ENCODE measurements around the gene WDFY2. TPM values are rescaled to one million over a fixed set of nuclear protein-coding genes. Genes with fewer than 3 reads are reported as not detected.

The WDFY2 gene
- total RNA-seq, 1 experiment from 2014 or later: 26.4 TPM

GRCh38 chr13:51576754-51577153 lies 7.5 kb upstream of the WDFY2 start:
- TF ChIP-seq, protein P1, sequence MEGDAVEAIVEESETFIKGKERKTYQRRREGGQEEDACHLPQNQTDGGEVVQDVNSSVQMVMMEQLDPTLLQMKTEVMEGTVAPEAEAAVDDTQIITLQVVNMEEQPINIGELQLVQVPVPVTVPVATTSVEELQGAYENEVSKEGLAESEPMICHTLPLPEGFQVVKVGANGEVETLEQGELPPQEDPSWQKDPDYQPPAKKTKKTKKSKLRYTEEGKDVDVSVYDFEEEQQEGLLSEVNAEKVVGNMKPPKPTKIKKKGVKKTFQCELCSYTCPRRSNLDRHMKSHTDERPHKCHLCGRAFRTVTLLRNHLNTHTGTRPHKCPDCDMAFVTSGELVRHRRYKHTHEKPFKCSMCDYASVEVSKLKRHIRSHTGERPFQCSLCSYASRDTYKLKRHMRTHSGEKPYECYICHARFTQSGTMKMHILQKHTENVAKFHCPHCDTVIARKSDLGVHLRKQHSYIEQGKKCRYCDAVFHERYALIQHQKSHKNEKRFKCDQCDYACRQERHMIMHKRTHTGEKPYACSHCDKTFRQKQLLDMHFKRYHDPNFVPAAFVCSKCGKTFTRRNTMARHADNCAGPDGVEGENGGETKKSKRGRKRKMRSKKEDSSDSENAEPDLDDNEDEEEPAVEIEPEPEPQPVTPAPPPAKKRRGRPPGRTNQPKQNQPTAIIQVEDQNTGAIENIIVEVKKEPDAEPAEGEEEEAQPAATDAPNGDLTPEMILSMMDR (conservative IDR thresholded peaks at IDR 0.05): no peak
- Histone ChIP-seq H3K79me1 (ENCODE audit: insufficient read depth, low read depth, low read length, poor library complexity, severe bottlenecking) (no peaks in the 10 kb centered on the region), H3K9me3 (ENCODE audit: control insufficient read depth, low read depth, low read length) (no peaks in the 10 kb centered on the region), H2BK5ac (ENCODE audit: insufficient read length, low read length) (no peak overlapping the region), H3K79me2 (ENCODE audit: insufficient read depth, low read length) (no peaks in the 10 kb centered on the region), H4K8ac (replicated peaks; ENCODE audit: insufficient read length, low read depth, low read length) (no peak overlapping the region), H2BK15ac (ENCODE audit: low read depth, low read length) (no peak overlapping the region), H2BK120ac (ENCODE audit: low read depth, low read length, poor library complexity, severe bottlenecking) (no peak overlapping the region), H3T11ph (ENCODE audit: low read length) (no peak overlapping the region), H3K9ac (ENCODE audit: extremely low read depth, insufficient read length, low read length) (no peak overlapping the region), H3K23ac (ENCODE audit: insufficient read length, low read depth, low read length) (no peak overlapping the region), H2AK5ac (ENCODE audit: insufficient read length, low read length) (no peak overlapping the region), H3K14ac (ENCODE audit: insufficient read depth, low read length) (no peak overlapping the region), H3K4me2 (ENCODE audit: insufficient read depth, insufficient read length, low read length) (no peak overlapping the region), H3K56ac (ENCODE audit: insufficient read length, low read depth, low read length) (no peak overlapping the region), H3K18ac (ENCODE audit: insufficient read length, low read depth, low read length) (no peak overlapping the region), H4K91ac (ENCODE audit: insufficient read length, low read depth, low read length) (no peak overlapping the region), H3K4ac (ENCODE audit: low read depth, low read length) (no peak overlapping the region), H3K27ac (ENCODE audit: insufficient read length, low read depth, low read length) (no peak overlapping the region), H3K23me2 (ENCODE audit: insufficient read length, low read depth, low read length, poor library complexity, severe bottlenecking) (no peaks in the 10 kb centered on the region), H2AFZ (ENCODE audit: low read length) (no peak overlapping the region), H2BK12ac (ENCODE audit: insufficient read length, low read depth, low read length) (no peak overlapping the region), H3K4me1 (ENCODE audit: insufficient read depth, low read length) (no peaks in the 10 kb centered on the region), H4K5ac (ENCODE audit: insufficient read length, low read depth, low read length) (no peak overlapping the region), H4K20me1 (ENCODE audit: control insufficient read depth, insufficient read depth, insufficient read length) (no peaks in the 10 kb centered on the region), H2BK20ac (ENCODE audit: low read depth, low read length, poor library complexity, severe bottlenecking) (no peak overlapping the region), H3K27me3 (ENCODE audit: insufficient read depth, low read length) (no peaks in the 10 kb centered on the region)
- no peak overlapping the region for H3K4me3 Mint-ChIP-seq
- WGBS (ENCODE audit: extremely low coverage, insufficient read length, low lambda C conversion rate): no CpG with 5 or more reads among the region's 1 CpG
- no peak for DNase-seq
- no peak overlapping the region for H3K27ac Mint-ChIP-seq
- H3K9me3 Mint-ChIP-seq: peaks cover 0 to 2% of the 10 kb centered on the region in 2 experiments; a peak in 1 of 5 replicates
- H3K27me3 Mint-ChIP-seq (ENCODE audit: low read depth): peaks cover 4% of the 10 kb centered on the region; the same call in 1 of the 2 replicates
- H3K36me3 Mint-ChIP-seq (ENCODE audit: insufficient read depth in 1 of 3, low read depth in 3 of 3): no peaks in the 10 kb centered on the region
- H3K4me1 Mint-ChIP-seq: no peaks in the 10 kb centered on the region
